Thyroid gland (tissue), 4 donors: ENCODE data around the gene SCLY. TPM values are rescaled to one million over a fixed set of nuclear protein-coding genes. Genes with fewer than 3 reads are reported as not detected.

Source experiments
- DNase-seq, 2 donors: peaks; one replicate each; pipeline ENCODE4 v3.0.0-alpha.2; 2019
- H3K27ac ChIP-seq, 3 donors: fragments of 200-600 bp; sonication (generic); 1 replicate in 2 of 3; 2 replicates in 1 of 3; pipeline ENCODE4 v1.5.1; 2016 to 2019; ENCODE audit warnings: mild to moderate bottlenecking in 1 of 3, moderate library complexity in 1 of 3
- H3K27me3 ChIP-seq: fragments of 200-600 bp; sonication (generic); one replicate; pipeline ENCODE4 v1.5.1; 2019
- H3K36me3 ChIP-seq, 2 donors: fragments of 200-600 bp; sonication (generic); one replicate each; pipeline ENCODE4 v1.5.1; 2016 to 2019
- H3K4me1 ChIP-seq, 2 donors: fragments of 200-600 bp; sonication (generic); one replicate each; pipeline ENCODE4 v1.5.1; 2017 to 2019
- H3K4me3 ChIP-seq, 3 donors: fragments of 200-600 bp; sonication (generic); replicated peaks in 1 of 3; 1 replicate in 2 of 3; 2 replicates in 1 of 3; pipeline ENCODE4 v1.5.1; 2016; ENCODE audit warnings: mild to moderate bottlenecking in 1 of 3
- H3K9me3 ChIP-seq: fragments of 200-600 bp; sonication (generic); one replicate; pipeline ENCODE4 v1.5.1; 2017
- POLR2A ChIP-seq, 2 donors: fragments of 450-650 bp; IDR thresholded peaks; one replicate each; pipeline ENCODE4 v1.6.1; 2017; ENCODE audit warnings: antibody characterized with exemption in 2 of 2, mild to moderate bottlenecking in 2 of 2, moderate library complexity in 1 of 2
- WGBS, 2 donors: methylation state at CpG; one replicate each; pipeline ENCODE4 v1.1.5; 2017; 5-methylcytosine and 5-hydroxymethylcytosine counted together
- intact Hi-C: fragments of 100-400 bp; cut with DNase I; formaldehyde crosslinking; loops from one replicate; pipeline ENCODE4 v1.15.1; 2023
- total RNA-seq, 4 donors: library from RNA; depleted of rRNA; stranded (reverse); fragments of >200 nt; gene quantifications; one replicate each; pipeline ENCODE4 v1.2.3, GENCODE V29; 2016
- TF ChIP-seq, protein P1 (sequence below), 6 experiments: fragments of 200-600 bp in 3 of 6; fragments of 450-650 bp in 3 of 6; sonication (generic) in 3 of 6; IDR thresholded peaks; one replicate each; pipeline ENCODE4 v1.5.1; 2016 to 2019; ENCODE audit warnings: antibody characterized with exemption in 6 of 6, mild to moderate bottlenecking in 2 of 6, inconsistent platforms in 1 of 6, moderate library complexity in 1 of 6

SCLY gene
- total RNA-seq, 4 donors from 2014 or later: 21.8 to 48.2 (median 31.0) TPM

GRCh38 chr2:238059505-238059904 is 1.3 kb upstream of the SCLY start:
- intact Hi-C loops: no loop called here
- Histone ChIP-seq H3K27me3 (no peaks in the 10 kb centered on the region), H3K4me3 (no peak overlapping the region), H3K4me1 (peaks cover 10 to 12% of the 10 kb centered on the region in 2 donors), H3K36me3 (no peaks in the 10 kb centered on the region), H3K9me3 (no peaks in the 10 kb centered on the region), H3K27ac (no peak overlapping the region)
- 85 to 91% methylated on average over 3 of the region's 3 CpGs for WGBS, 2 donors
- TF ChIP-seq POLR2A (IDR thresholded peaks at IDR 0.05): no peak
- TF ChIP-seq, protein P1, sequence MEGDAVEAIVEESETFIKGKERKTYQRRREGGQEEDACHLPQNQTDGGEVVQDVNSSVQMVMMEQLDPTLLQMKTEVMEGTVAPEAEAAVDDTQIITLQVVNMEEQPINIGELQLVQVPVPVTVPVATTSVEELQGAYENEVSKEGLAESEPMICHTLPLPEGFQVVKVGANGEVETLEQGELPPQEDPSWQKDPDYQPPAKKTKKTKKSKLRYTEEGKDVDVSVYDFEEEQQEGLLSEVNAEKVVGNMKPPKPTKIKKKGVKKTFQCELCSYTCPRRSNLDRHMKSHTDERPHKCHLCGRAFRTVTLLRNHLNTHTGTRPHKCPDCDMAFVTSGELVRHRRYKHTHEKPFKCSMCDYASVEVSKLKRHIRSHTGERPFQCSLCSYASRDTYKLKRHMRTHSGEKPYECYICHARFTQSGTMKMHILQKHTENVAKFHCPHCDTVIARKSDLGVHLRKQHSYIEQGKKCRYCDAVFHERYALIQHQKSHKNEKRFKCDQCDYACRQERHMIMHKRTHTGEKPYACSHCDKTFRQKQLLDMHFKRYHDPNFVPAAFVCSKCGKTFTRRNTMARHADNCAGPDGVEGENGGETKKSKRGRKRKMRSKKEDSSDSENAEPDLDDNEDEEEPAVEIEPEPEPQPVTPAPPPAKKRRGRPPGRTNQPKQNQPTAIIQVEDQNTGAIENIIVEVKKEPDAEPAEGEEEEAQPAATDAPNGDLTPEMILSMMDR (IDR thresholded peaks at IDR 0.05): no peak
- no peak for DNase-seq

GRCh38 chr2:238060096-238060541 is 682 bp upstream of the SCLY start:
- no peaks in the 10 kb centered on the region for H3K9me3 ChIP-seq
- H3K4me3 ChIP-seq: peak overlapping the region; percentile 49 to 91 (median 76)
- H3K36me3 ChIP-seq: no peaks in the 10 kb centered on the region
- TF ChIP-seq POLR2A (IDR thresholded peaks at IDR 0.05): no peak
- TF ChIP-seq, protein P1 (IDR thresholded peaks at IDR 0.05): no peak
- H3K27me3 ChIP-seq: no peaks in the 10 kb centered on the region
- peaks cover 10 to 12% of the 10 kb centered on the region in 2 donors for H3K4me1 ChIP-seq
- H3K27ac ChIP-seq: peak overlapping the region; percentile 65 to 87 (median 85)
- 2 to 3% methylated on average over 12 to 15 of the region's 18 CpGs for WGBS, 2 donors
- intact Hi-C loops: loop anchor here (2.0 to 10.0 kb wide), 2 partner anchors 93 to 175 kb away; partner anchors contain the start of gene UBE2F
- no peak for DNase-seq

DNA sequence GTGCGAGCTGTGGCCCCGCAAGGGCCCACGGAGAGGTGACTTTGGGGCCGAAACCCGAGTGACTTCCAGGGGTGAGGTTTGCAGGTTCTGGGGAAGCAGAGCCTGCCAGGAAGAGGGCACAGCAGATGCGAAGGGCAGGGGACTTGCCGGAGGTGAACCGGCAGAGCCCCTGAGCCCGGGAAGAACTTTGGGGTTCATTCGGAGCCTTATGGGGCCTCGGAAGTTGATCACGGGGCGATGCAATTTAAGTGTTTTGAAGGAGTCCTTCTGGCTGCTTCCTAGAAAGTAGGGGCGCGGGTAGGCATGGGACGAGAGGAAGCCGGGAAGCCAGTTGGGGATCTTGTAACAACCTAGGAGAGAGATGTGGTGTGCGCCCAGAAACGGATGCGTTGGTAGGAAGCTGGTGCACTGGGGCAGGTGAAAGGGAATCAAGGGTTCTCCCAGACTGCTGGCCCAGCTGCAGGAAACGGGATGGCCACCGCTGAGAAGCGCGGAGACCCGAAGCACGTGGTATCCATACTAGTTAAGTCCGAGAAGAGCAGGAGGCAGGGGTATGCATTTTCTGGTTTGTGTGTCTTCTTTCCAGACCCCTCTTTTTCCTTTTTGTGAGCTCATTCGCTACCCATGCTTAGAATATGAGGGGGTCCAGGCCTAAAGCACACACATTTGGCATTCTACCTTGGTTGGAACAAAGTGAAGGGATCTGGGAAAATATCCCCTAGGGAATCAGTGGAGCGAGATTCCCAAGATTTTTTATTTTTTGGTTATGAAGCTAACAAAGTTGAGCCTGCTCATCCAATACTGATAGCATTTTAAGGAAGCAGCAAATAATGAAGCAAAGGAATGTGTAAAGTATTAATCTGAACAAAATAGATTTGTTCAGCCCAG is 758 bp downstream of the SCLY start:
- Histone ChIP-seq H3K4me1 (peaks cover 10 to 12% of the 10 kb centered on the region in 2 donors), H3K27me3 (no peaks in the 10 kb centered on the region), H3K4me3 (peak overlapping the region; percentile 33 to 76 (median 68)), H3K36me3 (no peaks in the 10 kb centered on the region), H3K9me3 (no peaks in the 10 kb centered on the region), H3K27ac (peak overlapping the region in 2 of 3 donors; percentile 44 to 85)
- DNase-seq: peak; percentile 20 to 37
- WGBS, 2 donors: 6 to 11% methylated on average over 22 to 24 of the region's 29 CpGs
- intact Hi-C loops: loop anchor here (2.0 to 10.0 kb wide), 2 partner anchors 95 to 173 kb away; partner anchors contain the start of gene UBE2F
- no peak for TF ChIP-seq POLR2A (IDR thresholded peaks at IDR 0.05)

DNA sequence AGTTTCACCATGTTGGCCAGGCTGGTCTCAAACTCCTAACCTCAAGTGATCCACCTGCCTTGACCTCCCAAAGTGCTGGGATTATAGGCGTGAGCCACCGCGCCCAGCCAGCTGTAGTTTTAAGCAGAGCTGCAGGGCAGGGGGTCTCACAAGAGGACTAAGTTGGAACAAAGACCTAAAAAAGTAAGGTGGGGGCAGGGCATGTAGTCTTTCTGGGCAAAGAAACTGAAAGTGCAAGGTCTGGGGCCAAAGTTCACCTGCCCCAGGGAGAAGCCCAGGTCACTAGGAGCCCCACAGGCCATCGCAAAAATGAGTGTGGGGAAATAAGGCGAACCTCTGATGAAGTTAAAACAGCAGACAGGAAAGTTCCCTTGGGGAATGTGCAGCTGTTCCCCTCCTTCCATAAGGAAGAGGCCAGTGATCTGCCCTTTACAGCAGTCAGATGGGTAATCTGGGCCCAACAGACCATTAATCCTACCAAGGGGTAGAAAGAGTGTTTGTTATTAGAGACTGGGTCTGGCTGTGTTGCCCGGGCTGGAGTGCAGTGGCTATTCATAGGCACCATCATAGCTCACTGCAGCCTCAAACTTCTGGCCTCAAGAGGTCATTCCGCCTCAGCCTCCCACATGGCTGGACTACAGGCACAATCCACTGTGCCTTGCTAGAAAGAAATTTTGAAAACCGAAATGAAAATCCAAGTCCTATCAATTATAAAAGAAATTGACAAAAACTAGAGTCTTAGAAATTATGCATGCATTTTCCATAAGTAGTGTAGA is 2.8 kb downstream of the SCLY start:
- Histone ChIP-seq H3K36me3 (peaks cover 0 to 7% of the 10 kb centered on the region in 2 donors), H3K4me3 (no peak overlapping the region), H3K27me3 (no peaks in the 10 kb centered on the region), H3K4me1 (peaks cover 10 to 12% of the 10 kb centered on the region in 2 donors), H3K27ac (no peak overlapping the region), H3K9me3 (no peaks in the 10 kb centered on the region)
- TF ChIP-seq, protein P1 (IDR thresholded peaks at IDR 0.05): no peak
- TF ChIP-seq POLR2A (IDR thresholded peaks at IDR 0.05): no peak
- intact Hi-C loops: loop anchor here (10.0 kb wide), 1 partner anchor 171 kb away; no protein-coding TSS in a partner anchor
- WGBS, 2 donors: 86 to 91% methylated on average over 8 of the region's 8 CpGs
- no peak for DNase-seq

GRCh38 chr2:238064376-238064775 is 3.6 kb downstream of the SCLY start:
- no peak overlapping the region for H3K27ac ChIP-seq
- H3K4me1 ChIP-seq: peaks cover 10 to 12% of the 10 kb centered on the region in 2 donors
- intact Hi-C loops: loop anchor here (10.0 kb wide), 1 partner anchor 170 kb away; no protein-coding TSS in a partner anchor
- WGBS, 2 donors: 93 to 95% methylated on average over 7 of the region's 7 CpGs
- H3K27me3 ChIP-seq: no peaks in the 10 kb centered on the region
- H3K9me3 ChIP-seq: no peaks in the 10 kb centered on the region
- no peak for DNase-seq
- H3K36me3 ChIP-seq: peaks cover 5 to 12% of the 10 kb centered on the region in 2 donors
- TF ChIP-seq, protein P1 (IDR thresholded peaks at IDR 0.05): no peak
- no peak for TF ChIP-seq POLR2A (IDR thresholded peaks at IDR 0.05)
- no peak overlapping the region for H3K4me3 ChIP-seq
